ENCODE measurements around the gene ARL4A.

- no peak for TF ChIP-seq CTCF (IDR thresholded peaks at IDR 0.05; ENCODE audit: low read depth, low read length)
- no peak for TF ChIP-seq EZH2phosphoT487 (IDR thresholded peaks at IDR 0.05; ENCODE audit: low read depth)
These were observed 1.9 kb upstream of the ARL4A start for GRCh38 chr7:12685550-12685949.

All from OCI-LY3 (cell line).